ENCODE results near the gene MXD1.
"Not testable (repeated sequence)": the region's sequence is repeated elsewhere in the genome, so short reads cannot be mapped to it uniquely, and the experiment has no call there.

MXD1 gene

GRCh38 chr2:69933254-69933828, 18.4 kb downstream of the MXD1 start:
- DNase-seq (ENCODE audit: low read depth) = no peak

- peak; percentile 92 for DNase-seq (ENCODE audit: low read depth)
Observed at GRCh38 chr2:69933839-69934613, 19.1 kb downstream of the MXD1 start.

GRCh38 chr2:69934614-69934908, 19.7 kb downstream of the MXD1 start:
- no peak for DNase-seq (ENCODE audit: low read depth)

GRCh38 chr2:69935011-69935410, 20.1 kb downstream of the MXD1 start:
- no peak for DNase-seq (ENCODE audit: low read depth)

- DNase-seq (ENCODE audit: low read depth) = peak; percentile 46
Observed at GRCh38 chr2:69936906-69937305, 22.0 kb downstream of the MXD1 start.

- DNase-seq (ENCODE audit: low read depth) = no peak
Observed at GRCh38 chr2:69937968-69938367, 23.1 kb downstream of the MXD1 start.

- no peak for DNase-seq (ENCODE audit: low read depth)
Observed at GRCh38 chr2:69939722-69940121, 24.8 kb downstream of the MXD1 start.

GRCh38 chr2:69940691-69941090, 25.8 kb downstream of the MXD1 start:
- no peak for DNase-seq (ENCODE audit: low read depth)

- no peak for DNase-seq (ENCODE audit: low read depth)
Observed at GRCh38 chr2:69943000-69943842, 28.3 kb downstream of the MXD1 start.

GRCh38 chr2:69943843-69944525, 29.1 kb downstream of the MXD1 start:
- DNase-seq (ENCODE audit: low read depth) = no peak

GRCh38 chr2:69944756-69945155, 29.8 kb downstream of the MXD1 start:
- no peak for DNase-seq (ENCODE audit: low read depth)

GRCh38 chr2:69945441-69945840, 30.5 kb downstream of the MXD1 start:
- DNase-seq (ENCODE audit: low read depth) = peak; percentile 31

- DNase-seq (ENCODE audit: low read depth) = no peak
Observed at GRCh38 chr2:69945941-69946340, 31.0 kb downstream of the MXD1 start.

- DNase-seq (ENCODE audit: low read depth) = peak; percentile 89
Observed at GRCh38 chr2:69946351-69947324, 31.7 kb downstream of the MXD1 start.

- no peak for DNase-seq (ENCODE audit: low read depth)
Observed at GRCh38 chr2:69947325-69947931, 32.5 kb downstream of the MXD1 start.

- no peak for DNase-seq (ENCODE audit: low read depth)
Observed at GRCh38 chr2:69948032-69948962, 33.4 kb downstream of the MXD1 start.

GRCh38 chr2:69948963-69949645, 34.2 kb downstream of the MXD1 start:
- no peak for DNase-seq (ENCODE audit: low read depth)

GRCh38 chr2:69950241-69950640, 35.3 kb downstream of the MXD1 start:
- DNase-seq (ENCODE audit: low read depth) = no peak

- not testable (repeated sequence) for DNase-seq (ENCODE audit: low read depth)
Observed at GRCh38 chr2:69950671-69951070, 35.8 kb downstream of the MXD1 start.

Measured in ELR (cell line).